GM21447 (cell line): ENCODE measurements around the gene ETFA.

Source experiments
- ATAC-seq: cut with Tn5 transposase; IDR thresholded peaks from one replicate; pipeline ENCODE4 v1.9.1; 2021; ENCODE audit not compliant: unreplicated experiment

The ETFA gene

GRCh38 chr15:76311100-76311953 lies at the start of gene ETFA:
TSS of gene ETFA (minus strand) at chr15:76311469. CDS start at chr15:76311388, 81 bp downstream.
- ATAC-seq: peak; percentile 96

DNA sequence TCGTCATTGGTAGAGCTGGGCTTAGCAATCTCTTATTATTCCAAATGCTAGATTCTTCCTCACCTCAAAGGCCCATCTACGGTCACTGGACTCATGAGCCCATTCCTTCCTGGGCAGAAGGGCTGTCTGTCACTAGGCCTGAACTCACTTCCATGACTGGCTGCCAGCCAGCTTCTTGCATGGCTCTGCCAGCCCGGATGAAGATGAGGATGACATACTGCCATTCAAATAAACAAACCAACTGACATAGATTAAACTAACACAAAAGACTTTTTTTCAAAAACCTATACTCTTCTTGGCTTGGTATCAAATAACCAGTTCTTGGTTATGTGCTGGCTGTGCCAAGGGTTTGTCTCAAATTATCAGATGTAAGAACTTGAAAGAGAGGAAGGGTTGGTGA lies 49.1 kb upstream of the ETFA start:
- no peak for ATAC-seq

DNA sequence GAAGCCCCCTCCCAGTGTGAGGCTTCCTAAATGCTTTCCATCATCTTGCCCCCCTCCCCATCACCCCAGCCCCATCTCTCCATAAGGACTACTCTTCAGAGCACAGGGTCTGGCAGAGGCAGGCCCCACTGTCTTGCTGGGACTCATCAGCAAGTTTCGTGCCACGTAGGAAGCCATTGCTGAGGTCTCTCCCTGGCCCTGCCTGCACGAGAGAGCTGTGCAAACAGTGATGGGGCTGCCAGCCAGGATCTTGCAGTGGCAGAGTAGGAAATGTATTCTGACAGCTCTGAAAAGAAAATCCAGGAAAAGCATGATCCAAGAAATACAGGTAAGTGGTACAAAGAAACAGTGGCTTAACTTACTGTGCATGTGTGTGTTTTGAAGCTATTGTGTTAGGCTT lies 47.9 kb upstream of the ETFA start:
- no peak for ATAC-seq

DNA sequence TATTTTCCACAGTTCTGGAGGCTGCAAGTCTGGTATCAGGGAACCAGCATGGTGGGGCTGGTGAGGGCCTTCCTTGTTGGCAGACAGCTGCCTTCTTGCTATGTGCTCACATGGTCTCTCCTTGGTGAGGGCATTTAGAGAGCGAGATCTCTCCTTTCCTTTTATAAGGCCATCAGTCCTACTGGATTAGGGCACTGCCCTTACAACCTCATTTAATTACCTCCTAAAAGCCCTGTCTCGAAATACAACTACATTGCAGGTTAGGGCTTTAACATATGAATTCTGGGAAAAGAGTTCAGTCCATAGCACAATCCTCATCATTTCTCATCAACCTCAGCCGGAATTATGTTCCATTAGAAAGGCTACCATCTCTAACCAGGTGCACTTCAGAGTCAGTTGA lies 47.2 kb upstream of the ETFA start:
- ATAC-seq: no peak

DNA sequence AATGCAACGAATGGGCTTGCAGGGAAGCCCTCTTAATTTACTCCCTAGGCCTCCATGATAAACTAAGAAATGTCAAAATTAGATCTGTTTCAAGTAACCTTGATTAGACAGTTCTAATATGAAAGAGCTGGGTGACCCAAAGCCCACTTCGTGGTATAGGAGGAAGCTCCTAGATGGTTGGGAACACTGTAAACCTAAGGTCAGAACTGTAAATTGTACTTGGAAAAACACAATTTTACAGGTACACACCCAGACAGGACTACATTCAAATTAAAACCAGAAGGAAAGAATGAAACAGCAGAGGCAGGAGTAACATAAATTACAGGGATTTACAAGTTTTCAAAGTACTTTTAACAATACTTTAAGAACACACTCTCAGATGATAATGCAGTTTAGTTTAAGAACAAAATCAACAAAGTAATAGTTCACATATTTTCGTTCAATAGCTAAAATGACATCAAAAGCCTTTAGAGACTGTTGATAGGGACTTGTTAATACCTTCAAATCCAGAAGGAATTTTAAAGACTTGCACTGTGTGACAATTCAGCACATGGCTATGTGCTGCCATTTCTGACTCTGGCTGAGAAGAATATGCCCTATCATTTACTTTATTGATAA lies 43.7 kb upstream of the ETFA start:
- ATAC-seq: no peak

- ATAC-seq: no peak
Measured at GRCh38 chr15:76353903-76354302, 42.6 kb upstream of the ETFA start.

DNA sequence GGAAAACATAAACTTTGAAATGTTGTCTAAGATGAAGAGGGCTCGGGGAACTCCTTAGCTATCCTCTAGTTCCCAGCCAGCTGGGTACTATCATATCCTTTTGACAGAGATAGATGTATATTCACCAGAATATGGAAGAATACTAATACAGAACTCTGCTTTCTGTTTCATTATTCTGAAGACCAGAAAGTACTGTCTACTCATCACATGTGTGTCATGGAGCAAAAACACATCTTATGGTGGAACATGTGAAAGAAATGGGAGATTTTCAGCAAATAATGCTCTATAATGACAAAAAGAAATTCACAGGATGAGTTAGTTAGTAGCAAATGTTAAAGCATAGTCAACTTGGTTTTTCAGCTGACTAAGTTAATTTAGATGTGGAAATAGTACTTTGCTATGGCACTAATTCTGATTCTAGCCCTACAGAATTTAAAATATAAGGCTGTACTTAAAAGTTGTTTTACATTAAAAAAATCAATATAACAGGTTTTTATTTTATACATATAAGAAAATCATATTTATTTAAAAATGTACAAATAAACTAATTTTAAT lies 41.8 kb upstream of the ETFA start:
- no peak for ATAC-seq

DNA sequence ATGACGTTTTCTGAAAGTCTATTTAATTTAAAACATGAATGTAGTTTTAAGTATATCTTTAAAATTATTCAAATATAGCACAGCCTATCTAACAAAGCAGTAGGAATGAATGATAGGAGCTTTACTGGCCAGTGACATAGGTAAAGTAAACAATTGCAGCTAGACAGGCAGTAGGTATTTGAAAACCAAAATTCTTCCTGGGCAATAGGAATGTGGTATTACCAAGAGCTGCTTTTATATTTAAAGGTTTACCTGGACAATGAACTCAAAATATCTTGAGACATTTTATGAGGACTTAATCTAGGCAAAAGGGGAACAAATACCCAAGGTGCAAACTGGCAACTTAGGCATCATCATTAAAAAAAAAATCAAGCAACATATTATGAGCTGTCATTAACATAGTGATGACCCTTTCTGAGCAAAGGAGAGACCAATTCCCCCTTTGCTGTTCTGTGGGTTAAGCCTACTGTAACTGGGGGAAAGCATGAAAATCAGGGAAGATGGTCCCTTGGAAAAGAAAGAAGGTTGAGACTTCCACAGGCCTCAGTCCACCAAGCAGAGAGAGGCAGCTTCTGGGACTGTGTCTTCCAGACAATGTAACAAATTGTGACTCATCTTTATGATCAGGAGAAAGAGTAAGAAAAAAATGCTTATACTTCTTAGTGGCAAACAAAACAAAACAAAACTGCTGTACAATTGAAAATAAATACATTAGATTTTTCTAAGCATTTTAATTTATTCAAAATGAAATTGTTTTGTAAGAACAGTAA lies 38.2 kb upstream of the ETFA start:
- ATAC-seq: no peak

DNA sequence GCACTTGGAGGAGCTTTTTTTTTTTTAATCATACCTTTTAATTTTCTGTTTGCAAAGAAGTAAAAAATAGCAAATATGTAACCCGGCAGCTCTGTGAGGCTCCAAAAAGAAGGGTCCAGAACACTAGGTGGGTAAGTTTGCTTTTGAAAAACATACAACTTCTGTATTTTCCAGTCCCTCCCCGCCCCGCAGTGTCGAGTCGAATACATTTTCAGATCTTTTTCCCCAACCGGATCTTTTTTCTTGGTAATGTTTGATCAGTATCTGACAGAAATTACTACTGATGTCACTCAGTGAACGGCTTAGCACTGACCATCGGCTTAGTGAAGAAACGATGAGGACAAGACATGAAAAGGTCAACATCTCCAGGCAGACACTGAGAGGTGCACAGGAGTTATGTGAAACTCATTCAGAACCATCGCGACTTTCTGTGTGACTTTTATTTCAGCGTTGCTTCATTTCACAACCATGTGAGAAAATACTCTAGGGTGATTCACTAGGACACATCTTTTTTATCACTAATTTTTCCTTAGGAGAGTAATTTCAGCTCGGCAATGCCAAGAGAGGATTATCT lies 36.3 kb upstream of the ETFA start:
- ATAC-seq: no peak

DNA sequence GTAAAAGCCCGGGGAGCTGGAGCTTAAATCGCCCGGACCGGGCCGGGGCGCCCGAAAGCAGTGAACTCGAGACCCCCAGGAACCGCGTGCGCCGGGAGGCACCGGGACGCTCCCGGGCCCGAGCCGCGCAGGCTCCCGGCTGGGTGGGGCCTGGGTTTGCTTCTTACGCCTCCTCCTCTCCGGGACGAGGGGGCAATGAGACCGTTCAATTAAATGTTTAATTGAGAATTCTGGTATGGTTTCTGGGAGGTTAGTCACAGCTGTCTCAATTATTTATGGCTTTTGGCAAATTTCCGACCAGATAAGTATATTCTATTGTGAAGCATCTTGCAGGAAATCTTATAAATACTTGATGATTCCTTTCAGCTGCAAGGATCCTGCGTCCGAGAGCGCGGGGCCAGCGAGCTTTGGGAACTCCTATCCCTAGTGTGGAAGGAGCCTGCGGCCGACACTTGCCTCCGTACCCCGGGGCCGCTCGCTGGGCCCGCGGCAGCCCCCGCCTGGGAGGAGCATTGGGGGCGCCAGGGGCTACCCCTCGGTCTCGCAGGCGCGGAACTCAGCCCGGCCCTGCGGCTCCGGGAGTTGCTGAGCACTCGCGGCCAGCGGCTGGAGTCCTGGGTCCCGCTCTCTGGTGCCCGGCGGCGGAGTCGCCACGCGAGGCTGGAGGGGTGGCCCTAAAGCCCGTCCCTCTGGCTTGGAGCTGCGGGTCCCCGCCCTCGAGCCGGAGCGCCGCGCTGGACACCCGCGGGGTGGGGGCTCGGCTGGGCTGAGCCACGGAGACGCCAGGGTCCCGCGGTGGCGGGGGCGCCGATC lies 35.6 kb upstream of the ETFA start:
- no peak for ATAC-seq

DNA sequence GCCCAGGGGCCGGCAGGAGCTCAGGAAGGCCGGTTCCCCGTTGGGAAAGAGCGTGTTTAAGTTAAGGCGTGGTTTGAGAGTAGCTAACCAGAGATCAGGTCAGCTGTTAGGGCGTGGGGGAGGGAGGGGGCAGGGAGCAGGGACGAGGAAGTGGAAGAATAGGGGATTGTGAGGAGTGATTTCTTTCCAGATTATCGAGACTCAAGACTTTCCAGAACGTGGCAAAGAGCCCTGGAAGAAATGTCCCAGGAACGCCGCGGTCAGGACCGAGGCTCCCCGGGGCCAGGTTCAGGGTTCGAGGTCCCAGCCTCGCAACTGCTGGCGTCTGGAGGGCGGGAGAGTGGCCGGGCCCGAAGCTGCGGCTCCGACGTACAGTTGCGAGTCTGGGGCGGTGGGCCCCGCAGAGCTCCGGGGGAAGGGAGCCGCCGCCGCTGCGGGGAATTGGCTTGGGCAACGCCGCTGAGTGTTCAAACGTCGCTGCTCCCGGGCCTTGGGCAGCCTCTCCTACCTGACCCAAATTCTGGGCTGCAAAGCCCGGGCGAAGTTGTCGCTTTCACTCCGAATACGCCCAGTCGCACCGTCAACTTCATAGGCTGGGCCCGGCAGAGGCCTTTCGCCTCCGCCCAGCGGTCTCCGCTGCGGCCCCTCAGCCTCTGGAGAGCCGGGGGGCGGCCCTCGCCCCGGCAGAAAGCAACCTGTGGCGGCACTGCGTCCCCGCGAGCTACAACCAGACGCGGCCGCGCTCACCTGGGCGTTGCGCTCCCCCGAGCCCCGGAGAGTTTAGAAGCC lies 34.8 kb upstream of the ETFA start:
- ATAC-seq: no peak

DNA sequence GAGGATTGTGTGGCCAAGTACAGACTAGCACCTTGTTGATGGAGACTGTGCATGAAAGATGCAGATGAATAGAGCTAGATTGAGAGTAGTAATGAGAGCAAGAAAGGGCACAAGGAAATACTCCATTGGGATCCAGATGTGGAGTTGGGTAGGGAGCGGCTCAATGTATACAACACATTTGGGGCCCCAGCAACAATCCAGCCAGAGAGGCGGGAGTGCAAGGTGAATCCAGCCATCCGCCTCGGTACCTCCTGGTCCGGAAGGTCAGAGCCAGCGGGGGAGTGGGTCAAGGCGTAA lies 34.3 kb upstream of the ETFA start:
- no peak for ATAC-seq

DNA sequence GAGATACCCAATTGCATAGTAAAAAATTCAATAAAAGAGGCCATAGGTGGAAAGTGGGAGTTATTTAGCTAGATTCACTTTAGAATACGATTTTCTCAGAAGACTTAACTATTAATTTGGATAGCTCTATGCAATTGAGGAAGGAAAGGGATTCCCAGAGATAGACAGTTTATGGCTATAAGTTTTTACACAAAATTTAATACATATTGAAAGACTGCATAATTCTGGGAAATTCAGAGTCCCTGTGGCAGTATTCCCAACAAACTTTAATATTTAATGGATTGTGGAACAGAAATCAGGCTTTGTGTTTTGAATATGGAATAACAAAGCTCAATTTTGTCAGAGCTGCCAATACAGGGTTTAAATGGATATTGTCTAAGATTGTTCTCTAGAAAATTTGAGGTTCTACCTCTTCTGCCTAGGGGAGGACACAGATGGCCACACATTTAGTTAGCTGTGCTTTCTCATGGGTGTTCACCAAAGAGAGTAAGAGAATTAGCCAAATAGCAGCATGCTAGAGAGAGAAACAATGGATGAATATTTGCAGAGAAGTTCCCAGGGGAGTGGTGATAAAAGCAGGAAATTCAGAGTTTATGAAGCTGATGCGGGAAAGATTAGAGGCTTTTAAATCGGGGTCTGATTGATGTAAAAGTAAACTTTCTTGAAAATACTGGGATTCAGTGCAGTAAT lies 33.8 kb upstream of the ETFA start:
- ATAC-seq: no peak

GRCh38 chr15:76343313-76343996 lies 32.2 kb upstream of the ETFA start:
- no peak for ATAC-seq

GRCh38 chr15:76342382-76343201 lies 31.3 kb upstream of the ETFA start:
- no peak for ATAC-seq

GRCh38 chr15:76342058-76342381 lies 30.8 kb upstream of the ETFA start:
- no peak for ATAC-seq

- no peak for ATAC-seq
Measured at GRCh38 chr15:76341366-76342057, 30.2 kb upstream of the ETFA start.
